IMR-90 (cell line): ENCODE data around the gene FOXN3. TPM values are rescaled to one million over a fixed set of nuclear protein-coding genes. Genes with fewer than 3 reads are reported as not detected.
A peak's percentile ranks its signal among the peaks of the same experiment; 100 is the strongest.

Experiments used
- ATAC-seq: fragments of 200-7000 bp; cut with Tn5 transposase; 2 replicates; pipeline ENCODE4 v1.9.1; 2020; ENCODE audit warnings: low read depth, mild to moderate bottlenecking, moderate library complexity
- BruUV-seq: library from RNA; stranded (reverse); fragments of 400-500 nt; replicated peaks from 2 replicates; lab custom pipeline; 2021; lab: Mats Ljungman, UMichigan
- CTCF ChIA-PET: fragments of 300-600 bp; formaldehyde crosslinking; extraction: SDS; loops from one replicate; lab custom pipeline; 2021; ENCODE audit warnings: antibody characterized with exemption; lab: Yijun Ruan, JAX
- POLR2A ChIA-PET: fragments of 300-600 bp; sonication (Branson Sonifier 250); formaldehyde crosslinking; loops from one replicate; lab custom pipeline; 2022; ENCODE audit warnings: antibody characterized with exemption; ENCODE audit not compliant: unreplicated experiment; lab: Charles Lee
- DNase-seq: peaks from one replicate; pipeline ENCODE4 v3.0.0; 2013
- H2AFZ ChIP-seq: replicated peaks from 2 replicates; pipeline ENCODE3; 2013; ENCODE audit warnings: low read length, mild to moderate bottlenecking; ENCODE audit not compliant: poor library complexity
- H2AK5ac ChIP-seq: 2 replicates; pipeline ENCODE4 v1.6.1; 2013; ENCODE audit warnings: low read depth, low read length, inconsistent platforms
- H2AK9ac ChIP-seq: replicated peaks from 2 replicates; pipeline ENCODE3; 2013; ENCODE audit warnings: mild to moderate bottlenecking, low read depth, low read length, moderate library complexity; ENCODE audit not compliant: poor library complexity
- H2BK120ac ChIP-seq: 2 replicates; pipeline ENCODE4 v1.6.1; 2013; ENCODE audit warnings: low read depth, low read length, inconsistent platforms
- H2BK15ac ChIP-seq: 3 replicates; pipeline ENCODE4 v1.6.1; 2013; ENCODE audit warnings: low read depth, low read length, inconsistent platforms
- H2BK20ac ChIP-seq: 2 replicates; pipeline ENCODE4 v1.6.1; 2013; ENCODE audit warnings: low read depth, mild to moderate bottlenecking, inconsistent platforms, low read length, moderate library complexity
- H2BK5ac ChIP-seq: 2 replicates; pipeline ENCODE4 v1.6.1; 2013; ENCODE audit warnings: mild to moderate bottlenecking, low read depth, low read length, inconsistent platforms; ENCODE audit not compliant: poor library complexity, severe bottlenecking
- H3K14ac ChIP-seq: replicated peaks from 2 replicates; pipeline ENCODE4 v1.6.1; 2013; ENCODE audit warnings: low read depth, low read length, inconsistent platforms
- H3K18ac ChIP-seq: 2 replicates; pipeline ENCODE4 v1.6.1; 2013; ENCODE audit warnings: low read depth, low read length, control low read depth
- H3K23ac ChIP-seq: 2 replicates; pipeline ENCODE4 v1.6.1; 2013; ENCODE audit warnings: low read depth, low read length, inconsistent platforms
- H3K27ac ChIP-seq: 2 replicates; pipeline ENCODE4 v1.5.1; 2013; ENCODE audit warnings: mild to moderate bottlenecking, control low read depth, low read length; ENCODE audit not compliant: insufficient read depth
- H3K27me3 ChIP-seq: 2 replicates; pipeline ENCODE4 v1.6.1; 2013; ENCODE audit warnings: low read length; ENCODE audit not compliant: control insufficient read depth, insufficient read depth
- H3K36me3 ChIP-seq: 2 replicates; pipeline ENCODE4 v1.6.1; 2013; ENCODE audit warnings: low read length, mixed read lengths; ENCODE audit not compliant: control insufficient read depth, insufficient read depth
- H3K4ac ChIP-seq: 2 replicates; pipeline ENCODE4 v1.6.1; 2013; ENCODE audit warnings: low read depth, low read length, inconsistent platforms
- H3K4me1 ChIP-seq: 2 replicates; pipeline ENCODE4 v1.6.1; 2013; ENCODE audit warnings: low read length, mixed read lengths; ENCODE audit not compliant: control insufficient read depth, insufficient read depth
- H3K4me2 ChIP-seq: 2 replicates; pipeline ENCODE4 v1.6.1; 2013; ENCODE audit warnings: low read depth, mild to moderate bottlenecking, control low read depth, low read length, moderate library complexity
- H3K4me3 ChIP-seq: 2 replicates; pipeline ENCODE4 v1.5.1; 2013; ENCODE audit warnings: low read depth, mild to moderate bottlenecking, control low read depth, low read length, moderate library complexity; ENCODE audit not compliant: insufficient read depth
- H3K56ac ChIP-seq: 2 replicates; pipeline ENCODE4 v1.6.1; 2013; ENCODE audit warnings: low read length, inconsistent platforms; ENCODE audit not compliant: insufficient read depth; ENCODE audit errors: extremely low read depth
- H3K79me1 ChIP-seq, 2 experiments: 2 replicates each; pipeline ENCODE4 v1.6.1; 2013; ENCODE audit warnings: low read length in 2 of 2, inconsistent platforms in 1 of 2, low read depth in 1 of 2
- H3K9ac ChIP-seq: 2 replicates; pipeline ENCODE4 v1.6.1; 2013; ENCODE audit warnings: low read depth, low read length, control low read depth
- H3K9me1 ChIP-seq: 2 replicates; pipeline ENCODE4 v1.6.1; 2013; ENCODE audit warnings: low read length, inconsistent platforms; ENCODE audit not compliant: insufficient read depth
- H3K9me3 ChIP-seq: 2 replicates; pipeline ENCODE4 v1.6.1; 2013; ENCODE audit warnings: low read length; ENCODE audit not compliant: control insufficient read depth, insufficient read depth
- H4K20me1 ChIP-seq: 2 replicates; pipeline ENCODE4 v1.6.1; 2013; ENCODE audit warnings: low read length, inconsistent platforms; ENCODE audit not compliant: insufficient read depth
- H4K5ac ChIP-seq: 2 replicates; pipeline ENCODE4 v1.6.1; 2013; ENCODE audit warnings: mild to moderate bottlenecking, low read depth, low read length, control low read depth
- H4K8ac ChIP-seq, 2 experiments: 2 replicates each; pipeline ENCODE4 v1.6.1; 2013; ENCODE audit warnings: low read depth in 2 of 2, low read length in 2 of 2, control low read depth in 1 of 2, inconsistent platforms in 1 of 2
- H4K91ac ChIP-seq: 2 replicates; pipeline ENCODE4 v1.6.1; 2013; ENCODE audit warnings: low read depth, low read length, inconsistent platforms; ENCODE audit not compliant: insufficient read depth
- CEBPB ChIP-seq: IDR thresholded peaks from 2 replicates; pipeline ENCODE4 v1.6.1; 2012; ENCODE audit warnings: low read depth, low read length, improper control_type of control experiment
- CHD1 ChIP-seq: IDR thresholded peaks from 2 replicates; pipeline ENCODE4 v1.6.1; 2012; ENCODE audit warnings: low read depth, low read length, improper control_type of control experiment
- CTCF ChIP-seq: conservative IDR thresholded peaks from 2 replicates; pipeline ENCODE4 v1.5.1; 2012; ENCODE audit warnings: mild to moderate bottlenecking, low read depth, low read length, improper control_type of control experiment
- MAFK ChIP-seq: IDR thresholded peaks from 2 replicates; pipeline ENCODE4 v1.6.1; 2012; ENCODE audit warnings: low read depth, low read length, improper control_type of control experiment
- MAZ ChIP-seq: IDR thresholded peaks from 2 replicates; pipeline ENCODE4 v1.6.1; 2012; ENCODE audit warnings: low read depth, mild to moderate bottlenecking, low read length, improper control_type of control experiment, moderate library complexity, borderline replicate concordance
- MXI1 ChIP-seq: IDR thresholded peaks from 2 replicates; pipeline ENCODE4 v1.6.1; 2012; ENCODE audit warnings: low read depth, mild to moderate bottlenecking, low read length, moderate library complexity, borderline replicate concordance
- RAD21 ChIP-seq: IDR thresholded peaks from 2 replicates; pipeline ENCODE4 v1.6.1; 2012; ENCODE audit warnings: low read length, improper control_type of control experiment
- RCOR1 ChIP-seq: IDR thresholded peaks from 2 replicates; pipeline ENCODE4 v1.6.1; 2012; ENCODE audit warnings: mild to moderate bottlenecking, low read length, improper control_type of control experiment; ENCODE audit not compliant: insufficient replicate concordance
- RFX5 ChIP-seq: IDR thresholded peaks from 2 replicates; pipeline ENCODE4 v1.8.0; 2012; ENCODE audit warnings: low read depth, mild to moderate bottlenecking, low read length, moderate library complexity
- WGBS, 2 experiments: methylation state at CpG; one replicate each; pipeline versions ENCODE4 v1.1.5 to v1.1.7; 2013; ENCODE audit warnings: missing lambda C conversion rate in 2 of 2; ENCODE audit not compliant: insufficient read length in 1 of 2; ENCODE audit errors: extremely low coverage in 2 of 2; 5-methylcytosine and 5-hydroxymethylcytosine counted together
- dilution Hi-C: fragments of 300-500 bp; cut with HindIII; formaldehyde crosslinking; loops from one replicate; pipeline ENCODE4 v1.14.3; 2018; ENCODE audit warnings: low sequenced_read_pairs; ENCODE audit not compliant: unreplicated experiment
- in situ Hi-C: fragments of 300-500 bp; cut with MboI; formaldehyde crosslinking; loops from 3 replicates; pipeline ENCODE4 v1.14.3; 2019; ENCODE audit warnings: low sequenced_read_pairs, inconsistent platforms, mixed read lengths
- intact Hi-C: fragments of 100-400 bp; cut with micrococcal nuclease; formaldehyde crosslinking; loops from 2 replicates; pipeline ENCODE4 v1.10.0; 2022
- polyA plus RNA-seq, 3 experiments: library from polyadenylated mRNA; depleted of rRNA; stranded (reverse); fragments of >200 nt; gene quantifications; 2 replicates each; pipeline ENCODE4 v1.2.3, GENCODE V29; 2012; ENCODE audit warnings: low replicate concordance in 1 of 3
- total RNA-seq: library from RNA; depleted of rRNA; stranded (reverse); fragments of >200 nt; gene quantifications from 2 replicates; pipeline ENCODE4 v1.2.3, GENCODE V29; 2012

The FOXN3 gene
- total and polyA plus RNA-seq, 2 of the 4 experiments (the other 2 are of a cell fraction), result 22.6 to 33.7 TPM

DNA sequence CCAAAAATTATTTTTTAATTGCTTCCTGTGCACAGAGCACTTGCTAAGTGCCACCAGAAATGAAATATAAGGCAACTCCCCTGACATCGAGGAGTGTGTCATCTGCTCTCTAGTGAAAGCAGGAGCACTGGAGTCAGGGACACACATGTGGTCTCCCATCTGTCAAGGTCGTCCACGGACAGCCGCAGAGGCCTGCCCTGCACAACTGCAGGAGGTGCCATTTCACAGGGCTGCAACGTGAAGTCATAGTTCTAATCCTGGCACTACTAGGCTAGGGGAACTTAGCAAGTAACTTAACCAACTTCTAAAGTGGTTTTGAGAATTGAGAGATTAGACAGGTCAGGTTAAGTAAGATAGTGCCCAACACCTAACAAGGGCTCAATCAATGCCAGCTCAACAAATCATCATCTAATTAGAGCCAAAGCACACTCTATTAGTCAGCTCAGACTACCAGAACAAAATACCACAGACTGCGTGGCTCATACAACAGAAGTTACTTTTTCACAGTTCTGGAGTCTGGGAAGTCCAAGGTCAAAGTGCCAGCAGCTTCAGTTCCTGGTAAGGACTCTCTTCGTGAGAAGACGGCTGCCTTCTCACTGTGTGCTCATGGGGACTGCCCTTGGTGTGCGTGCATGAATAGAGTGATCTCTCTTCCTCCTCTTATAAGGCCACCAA, 30.7 kb downstream of the FOXN3 start:
- Histone ChIP-seq H3K14ac (no peak overlapping the region), H3K36me3 (peaks cover 2% of the 10 kb centered on the region; the same call in 1 of the 2 replicates), H3K4ac (peak overlapping the region; percentile 24; the same call in 1 of the 2 replicates), H3K27me3 (no peaks in the 10 kb centered on the region), H2BK20ac (no peak overlapping the region), H3K27ac (no peak overlapping the region), H3K18ac (no peak overlapping the region), H3K79me1 (peaks cover 51 to 92% of the 10 kb centered on the region in 2 experiments), H2BK5ac (no peak overlapping the region), H2AK5ac (peak overlapping the region; percentile 26; the same call in 1 of the 2 replicates), H4K8ac (no peak overlapping the region; a peak in 1 of 4 replicates), H3K4me3 (no peak overlapping the region), H2AFZ (no peak overlapping the region), H3K56ac (no peak overlapping the region), H3K9ac (no peak overlapping the region), H3K4me2 (no peak overlapping the region), H3K23ac (peak overlapping the region; percentile 73), H3K4me1 (peaks cover 4% of the 10 kb centered on the region), H4K20me1 (peaks cover 63% of the 10 kb centered on the region), H4K91ac (no peak overlapping the region), H4K5ac (no peak overlapping the region), H3K9me3 (no peaks in the 10 kb centered on the region), H3K9me1 (peaks cover 34% of the 10 kb centered on the region), H2BK120ac (no peak overlapping the region), H2AK9ac (no peak overlapping the region), H2BK15ac (no peak overlapping the region)
- TF ChIP-seq RFX5 (no peak), MAFK (no peak), RCOR1 (no peak), MXI1 (no peak), CTCF (no peak), RAD21 (no peak), CEBPB (no peak), CHD1 (no peak), MAZ (no peak)
- ChIA-PET POLR2A (no interaction called here), CTCF (no interaction called here)
- in situ Hi-C loops (no loop called here), dilution Hi-C loops (no loop called here), intact Hi-C loops (loop anchor here (5.0 kb wide), 1 partner anchor 84 kb away; no protein-coding TSS in a partner anchor)
- BruUV-seq, result no TSS peak
- ATAC-seq, result peak; percentile 50
- WGBS, 2 experiments, result 33% methylated on average over 4 of the region's 9 CpGs; no CpG with 5 or more reads in 1 of the 2 experiments
- peak; percentile 22 for DNase-seq
